IPS DF 4.7 (cell line): ENCODE data around the gene LRIF1.
"Not testable (repeated sequence)": the region's sequence is repeated elsewhere in the genome, so short reads cannot be mapped to it uniquely, and the experiment has no call there.

Experiments
- DNase-seq: peaks from one replicate; pipeline ENCODE4 v3.0.0-alpha.2; 2013; ENCODE audit warnings: low spot score; ENCODE audit errors: extremely low read depth

LRIF1 gene

GRCh38 chr1:110952031-110952430, 11.7 kb downstream of the LRIF1 start:
- DNase-seq = no peak

DNA sequence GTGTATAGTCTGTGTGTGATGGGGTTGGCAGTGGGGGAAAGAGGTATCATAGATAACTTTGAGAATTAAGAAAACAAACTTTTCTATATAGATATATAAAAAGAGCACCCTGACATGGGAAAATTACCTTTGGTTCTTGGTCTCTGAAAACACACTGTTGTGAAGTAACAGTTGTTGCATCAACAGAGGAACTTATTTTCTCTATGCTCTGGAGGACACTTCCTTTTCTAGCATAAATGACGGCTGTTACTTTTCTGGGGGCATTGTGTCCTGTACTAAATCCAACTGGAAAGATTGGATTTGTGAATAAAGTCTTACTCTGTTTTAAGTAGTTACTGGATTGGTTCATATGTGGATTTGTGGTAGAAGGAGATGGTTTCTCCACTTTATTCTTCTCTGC, 12.6 kb downstream of the LRIF1 start:
- DNase-seq = no peak

DNA sequence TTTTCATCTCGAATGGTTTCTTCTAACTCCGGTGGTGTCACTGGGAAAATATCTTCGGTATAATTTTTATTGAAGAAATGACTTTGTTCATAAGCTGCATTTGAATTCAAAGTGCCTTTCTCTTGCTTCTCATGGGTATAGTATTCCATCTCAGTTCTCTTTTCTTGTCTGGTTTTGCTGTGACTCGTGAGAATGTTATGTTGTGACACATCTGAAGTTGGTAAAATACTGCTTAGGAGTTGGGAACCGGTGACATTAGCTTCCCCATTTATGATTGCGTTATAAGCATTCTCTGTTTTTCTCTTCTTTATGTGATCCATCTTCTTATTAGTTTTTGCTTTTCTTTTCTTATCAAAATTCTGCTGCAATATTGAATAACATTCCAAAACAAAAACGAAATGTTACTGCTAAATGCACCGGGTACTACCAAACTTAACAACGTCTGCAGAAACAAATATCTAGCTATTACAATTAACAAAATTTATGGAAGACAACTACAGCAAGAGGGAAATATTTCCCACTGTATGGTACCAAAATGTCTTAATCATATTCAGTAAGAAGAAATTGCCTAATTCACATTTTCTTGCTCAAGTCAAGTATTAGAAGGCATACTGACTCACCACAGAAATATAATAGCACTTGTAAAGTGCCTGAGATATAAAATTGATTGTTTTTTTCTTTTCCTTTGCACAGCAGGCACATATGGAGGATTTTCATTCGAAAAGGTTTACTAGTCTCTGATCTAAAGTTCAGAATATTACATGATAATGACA, 15.5 kb downstream of the LRIF1 start:
- no peak for DNase-seq

DNA sequence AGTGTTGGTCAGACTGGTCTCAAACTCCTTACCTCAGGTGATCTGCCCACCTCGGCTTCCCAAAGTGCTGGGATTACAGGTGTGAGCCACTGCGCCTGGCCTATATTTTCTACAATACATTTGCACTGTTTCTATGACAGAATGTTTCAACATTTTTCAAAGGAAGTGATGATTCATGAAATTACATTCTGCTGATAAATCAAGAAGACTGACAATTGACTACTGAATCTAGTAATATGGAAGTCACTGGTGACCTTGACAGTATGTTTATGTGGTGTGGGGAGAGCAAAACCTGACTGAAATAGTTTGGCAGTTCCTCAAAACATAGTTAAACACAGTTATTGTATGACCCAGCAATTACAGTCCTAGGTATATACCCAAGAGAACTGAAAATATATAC, 18.1 kb downstream of the LRIF1 start:
- DNase-seq = no peak

DNA sequence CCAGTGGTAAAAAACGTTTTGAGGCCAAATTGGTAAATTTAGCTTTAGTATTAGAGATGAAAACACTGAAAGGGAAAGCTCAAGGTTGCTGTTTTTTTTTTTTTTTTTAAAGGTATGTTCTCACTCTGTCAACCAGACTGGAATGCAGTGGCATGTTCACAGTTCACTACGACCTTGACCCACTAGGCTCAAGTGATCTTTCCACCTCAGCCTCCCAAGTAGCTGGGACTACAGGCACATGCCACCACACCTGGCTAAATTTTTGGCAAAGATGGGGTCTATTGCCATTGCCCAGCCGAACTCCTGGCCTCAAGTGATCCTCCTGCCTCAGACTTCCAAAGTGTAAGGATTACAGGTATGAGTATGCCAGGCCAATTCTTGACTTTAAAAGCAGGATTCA, 18.9 kb downstream of the LRIF1 start:
- DNase-seq = no peak

- no peak for DNase-seq
These were observed 27.2 kb downstream of the LRIF1 start for GRCh38 chr1:110936567-110936966.

DNA sequence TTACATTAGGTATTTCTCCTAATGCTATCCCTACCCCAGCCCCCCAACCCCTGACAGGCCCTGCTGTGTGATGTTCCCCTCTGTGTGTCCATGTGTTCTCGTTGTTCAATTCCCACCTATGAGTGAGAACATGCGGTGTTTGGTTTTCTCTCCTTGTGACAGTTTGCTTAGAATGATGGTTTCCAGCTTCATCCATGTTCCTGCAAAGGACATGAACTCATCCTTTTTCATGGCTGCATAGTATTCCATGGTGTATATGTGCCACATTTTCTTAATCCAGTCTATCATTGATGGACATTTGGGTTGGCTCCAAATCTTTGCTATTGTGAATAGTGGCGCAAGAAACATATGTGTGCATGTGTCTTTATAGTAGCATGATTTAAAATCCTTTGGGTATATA, 32.6 kb downstream of the LRIF1 start:
- DNase-seq = not testable (repeated sequence)

GRCh38 chr1:110928904-110929303, 34.8 kb downstream of the LRIF1 start:
- DNase-seq = no peak

DNA sequence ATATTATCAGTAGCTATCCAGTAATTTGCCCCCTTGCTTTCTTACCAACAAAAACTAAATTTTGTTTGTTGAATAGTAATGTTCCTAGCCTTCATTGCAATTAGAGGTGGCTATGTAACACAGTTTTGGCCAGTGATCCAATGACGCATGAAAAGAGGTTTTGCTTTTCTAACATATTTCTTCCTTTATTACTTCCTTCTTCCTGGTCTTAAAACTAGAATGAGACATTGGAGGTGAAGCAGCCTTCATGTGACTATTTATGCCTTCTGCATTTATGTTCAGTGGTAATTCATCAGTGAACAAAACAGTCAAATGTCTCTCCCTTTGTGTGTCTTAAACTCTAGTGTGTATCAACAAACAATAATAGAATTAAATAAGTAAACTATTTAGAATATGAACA, 35.5 kb downstream of the LRIF1 start:
- no peak for DNase-seq

- peak; percentile 41 for DNase-seq
These were observed 36.1 kb downstream of the LRIF1 start for GRCh38 chr1:110927484-110928075.

DNA sequence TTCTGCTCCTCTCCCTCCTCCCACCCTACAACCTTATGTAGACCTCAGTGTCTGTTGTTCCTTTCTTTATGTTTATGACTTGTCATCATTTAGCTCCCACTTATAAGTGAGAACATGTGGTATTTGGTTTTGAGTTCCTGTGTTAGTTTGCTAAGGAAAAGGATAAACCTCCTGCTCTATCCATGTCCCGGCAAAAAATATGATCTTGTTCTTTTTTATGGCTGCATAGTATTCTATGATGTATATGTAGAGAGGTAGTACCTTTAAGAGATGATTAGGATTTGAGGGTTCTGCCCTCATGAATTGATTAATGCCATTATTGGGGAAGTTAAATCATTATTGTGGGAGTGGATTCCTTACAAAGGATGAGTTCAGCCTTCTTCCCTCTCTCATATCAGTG, 41.8 kb downstream of the LRIF1 start:
- DNase-seq = no peak

- no peak for DNase-seq
These were observed 45.7 kb downstream of the LRIF1 start for GRCh38 chr1:110918016-110918415.

GRCh38 chr1:110916669-110917306, 46.9 kb downstream of the LRIF1 start:
- DNase-seq = no peak

DNA sequence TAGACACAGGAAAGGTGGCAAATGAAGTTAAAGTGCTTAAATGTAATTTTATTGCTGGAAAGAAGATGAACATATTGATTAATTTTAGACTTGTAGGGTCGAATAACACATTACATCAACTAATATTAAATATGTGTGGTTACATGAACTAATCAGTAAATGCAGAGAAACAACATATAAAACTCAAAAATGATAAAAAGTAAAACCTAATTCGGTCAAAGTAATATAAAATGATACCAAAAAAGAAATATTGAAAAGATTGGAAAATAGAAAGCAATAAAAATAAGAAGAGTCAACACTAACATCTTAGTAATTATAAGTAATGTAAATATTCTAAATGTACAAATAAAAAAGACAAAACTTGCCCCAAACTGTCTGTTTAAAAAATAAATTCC, 47.5 kb downstream of the LRIF1 start:
- DNase-seq = no peak

- no peak for DNase-seq
These were observed 47.9 kb downstream of the LRIF1 start for GRCh38 chr1:110915804-110916203.

DNA sequence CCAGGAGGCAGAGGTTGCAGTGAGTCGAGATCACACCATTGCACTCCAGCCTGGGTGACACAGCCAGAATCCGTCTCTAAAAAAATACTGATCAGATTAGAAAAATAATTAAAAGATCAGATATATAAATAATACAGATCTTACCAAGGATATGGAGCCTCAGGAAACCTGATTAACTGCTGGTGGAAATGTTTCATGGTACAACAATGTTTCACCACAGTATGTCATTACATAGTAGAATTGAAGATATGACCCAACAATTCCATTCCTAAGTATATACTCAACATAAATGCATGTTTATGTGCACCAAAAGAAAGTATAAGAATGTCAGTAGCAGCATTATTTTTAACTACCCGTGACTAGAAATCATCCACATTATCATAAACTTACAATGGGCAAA, 49.0 kb downstream of the LRIF1 start:
- DNase-seq = no peak

DNA sequence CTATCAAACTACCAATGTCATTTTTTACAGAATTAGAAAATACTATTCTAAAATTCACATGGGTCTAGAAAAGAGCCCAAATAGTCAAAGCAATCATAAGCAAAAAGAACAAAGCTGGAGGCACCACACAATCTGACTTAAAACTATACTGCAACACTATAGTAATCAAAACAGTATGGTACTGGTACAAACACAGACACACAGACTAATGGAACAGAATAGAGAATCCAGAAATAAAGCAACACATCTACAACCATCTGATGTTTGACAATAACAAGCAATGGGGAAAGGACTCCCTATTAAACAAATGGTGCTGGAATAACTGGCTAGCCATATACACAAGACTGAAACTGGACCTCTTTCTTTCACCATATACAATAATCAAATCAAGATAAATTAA, 50.9 kb downstream of the LRIF1 start:
- no peak for DNase-seq

GRCh38 chr1:110903853-110904500, 59.7 kb downstream of the LRIF1 start:
- DNase-seq = no peak

DNA sequence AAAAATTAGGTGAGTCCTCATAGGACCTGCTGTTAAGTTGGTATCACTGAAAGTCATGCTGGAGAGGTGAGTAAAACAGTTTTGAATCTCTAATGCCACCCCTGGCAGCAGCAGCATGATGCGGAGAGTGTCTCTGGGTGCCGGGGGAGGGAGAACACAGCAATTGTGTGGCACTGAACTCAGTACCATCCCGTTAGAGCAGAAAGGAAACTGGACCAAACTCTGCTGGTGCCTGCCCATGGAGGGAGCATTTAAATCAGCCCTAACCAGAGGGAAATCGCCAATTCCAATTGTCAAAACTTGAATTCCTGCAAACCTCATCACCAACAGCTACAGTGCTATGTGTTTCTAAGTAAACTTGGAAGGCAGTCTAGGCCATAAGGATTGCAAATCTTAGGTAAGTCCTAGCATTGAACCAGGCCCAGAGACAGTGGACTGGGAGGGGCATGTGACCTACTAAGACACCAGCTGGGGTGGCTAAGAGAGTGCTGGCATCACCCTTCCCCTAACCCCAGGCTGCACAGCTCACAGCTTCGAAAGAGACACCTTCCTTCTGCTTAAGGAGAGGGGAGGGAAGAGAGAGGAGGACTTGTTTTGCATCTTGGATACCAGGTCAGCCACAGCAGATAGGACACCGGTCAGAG, 60.8 kb downstream of the LRIF1 start:
- DNase-seq = no peak

GRCh38 chr1:110899458-110899843, 64.3 kb downstream of the LRIF1 start:
- DNase-seq = no peak

DNA sequence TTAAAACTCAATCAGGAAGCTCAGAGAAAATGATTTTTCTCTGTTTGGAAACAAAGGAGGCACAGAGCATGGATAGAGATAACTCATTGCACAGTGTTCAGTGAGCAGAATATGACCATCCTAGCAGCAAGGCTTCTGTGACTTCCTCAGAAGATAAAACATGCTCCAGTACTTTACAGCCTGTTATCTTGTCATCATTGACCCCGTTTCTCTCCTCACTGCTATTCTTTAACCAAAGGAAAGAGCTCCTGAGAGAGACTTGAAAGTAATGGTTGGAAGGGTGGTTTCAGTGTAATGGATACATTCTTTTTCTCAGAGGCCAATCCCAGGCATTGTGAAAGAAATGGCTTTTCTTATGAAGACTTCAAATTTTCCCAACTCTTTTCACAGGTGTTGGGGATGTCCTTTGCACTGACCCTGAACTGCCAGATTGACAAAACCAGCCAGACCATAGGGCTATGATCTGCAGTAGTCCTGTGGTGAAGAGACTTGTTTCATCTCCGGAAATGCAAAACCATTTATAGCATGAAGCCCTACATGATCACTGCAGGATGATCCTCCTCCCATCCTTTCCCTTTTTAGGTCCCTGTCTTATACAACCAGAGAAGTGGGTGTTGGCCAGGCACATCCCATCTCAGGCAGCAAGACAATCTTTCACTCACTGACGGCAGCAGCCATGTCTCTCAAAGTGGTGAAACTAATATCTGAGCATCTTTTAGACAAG, 64.8 kb downstream of the LRIF1 start:
- DNase-seq = no peak
